ENCODE results near the gene APOL4. TPM values are rescaled to one million over a fixed set of nuclear protein-coding genes. Genes with fewer than 3 reads are reported as not detected.
"Not testable (repeated sequence)": the region's sequence is repeated elsewhere in the genome, so short reads cannot be mapped to it uniquely, and the experiment has no call there.

APOL4 gene
- total RNA-seq, 1 donor from 2014 or later = 3.5 TPM

DNA sequence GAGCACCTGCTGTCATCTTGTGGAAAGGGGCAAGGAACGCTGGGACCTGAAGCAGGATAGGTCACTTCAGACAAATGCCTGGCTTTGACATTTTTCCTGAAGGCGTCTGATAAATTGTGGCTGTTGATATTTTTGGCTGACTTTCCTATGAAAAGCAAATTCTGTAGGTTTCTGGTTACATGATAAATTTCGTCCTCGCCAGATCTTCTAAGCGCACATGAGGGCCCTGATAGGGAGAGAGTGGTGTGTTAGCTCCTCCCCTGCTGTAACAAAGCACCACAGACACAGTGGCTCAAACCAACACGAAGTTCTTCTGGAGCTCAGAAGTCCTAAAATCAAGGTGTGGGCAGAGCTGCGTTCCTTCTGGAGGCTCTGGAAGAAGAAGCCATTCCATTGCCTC is 19.6 kb downstream of the APOL4 start:
- ATAC-seq = no peak

DNA sequence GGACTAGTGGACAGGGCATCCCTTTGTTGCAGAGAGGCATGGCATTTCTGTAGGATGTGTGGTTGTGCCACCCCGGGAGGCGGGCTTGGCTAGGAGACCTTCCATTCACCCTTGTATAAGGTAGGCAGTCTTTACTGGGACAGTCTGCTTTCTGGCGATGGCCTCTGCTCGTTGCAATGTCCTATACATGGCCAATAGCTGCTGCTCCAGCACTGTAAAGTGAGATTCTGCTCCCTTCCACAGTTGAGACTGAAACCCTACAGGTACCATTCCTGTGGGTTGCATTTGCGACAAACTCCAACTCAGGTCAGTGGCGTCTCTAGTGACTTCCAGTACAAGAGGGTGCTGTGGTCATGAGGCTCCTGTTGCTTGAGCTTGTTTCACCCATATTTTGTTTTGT is 20.7 kb downstream of the APOL4 start:
- no peak for ATAC-seq

GRCh38 chr22:36180038-36180880 is 21.4 kb downstream of the APOL4 start:
- ATAC-seq = peak; percentile 87

- no peak for ATAC-seq
Observed at GRCh38 chr22:36177160-36177559, 24.4 kb downstream of the APOL4 start.

DNA sequence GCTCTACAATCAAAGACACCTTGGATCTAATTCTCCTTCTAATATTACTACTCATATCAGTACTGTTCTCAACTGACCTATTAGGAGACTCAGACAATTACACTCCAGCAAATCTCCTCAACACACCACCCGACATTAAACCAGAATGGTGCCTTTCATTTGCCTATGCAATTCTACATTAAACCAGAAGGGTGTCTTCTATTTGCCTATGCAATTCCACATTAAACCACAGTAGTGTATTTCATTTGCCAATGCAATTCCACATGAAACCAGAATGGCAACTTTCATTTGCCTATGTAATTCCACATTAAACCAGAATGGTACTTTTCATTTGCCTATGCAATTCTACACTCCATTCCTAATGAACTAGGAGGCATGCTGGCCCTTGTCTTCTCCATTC is 25.7 kb downstream of the APOL4 start:
- no peak for ATAC-seq

GRCh38 chr22:36171941-36172340 is 29.7 kb downstream of the APOL4 start:
- no peak for ATAC-seq

- no peak for ATAC-seq
Observed at GRCh38 chr22:36166518-36167220, 34.9 kb downstream of the APOL4 start.

- no peak for ATAC-seq
Observed at GRCh38 chr22:36166086-36166485, 35.5 kb downstream of the APOL4 start.

GRCh38 chr22:36165141-36165540 is 36.5 kb downstream of the APOL4 start:
- no peak for ATAC-seq

GRCh38 chr22:36164621-36165020 is 37.0 kb downstream of the APOL4 start:
- ATAC-seq = no peak

DNA sequence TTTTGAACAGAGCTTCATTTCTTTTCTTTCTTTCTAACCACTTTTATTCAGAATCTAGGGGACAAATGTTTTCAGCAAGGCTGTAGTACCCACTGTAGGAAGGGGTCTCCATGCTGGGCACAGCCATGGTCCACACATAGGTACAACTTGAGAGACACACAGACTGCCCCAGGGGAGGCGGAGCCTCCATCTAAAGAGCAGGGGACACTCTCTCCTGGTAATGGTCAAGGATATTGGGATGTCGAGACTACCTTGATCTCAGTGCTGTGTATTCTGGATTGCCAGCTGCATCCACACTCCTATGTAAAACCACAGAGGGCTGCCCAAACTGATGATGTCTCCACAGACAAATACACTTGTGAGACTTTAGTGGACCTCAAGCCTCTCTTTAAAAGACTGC is 38.1 kb downstream of the APOL4 start:
- ATAC-seq = no peak

DNA sequence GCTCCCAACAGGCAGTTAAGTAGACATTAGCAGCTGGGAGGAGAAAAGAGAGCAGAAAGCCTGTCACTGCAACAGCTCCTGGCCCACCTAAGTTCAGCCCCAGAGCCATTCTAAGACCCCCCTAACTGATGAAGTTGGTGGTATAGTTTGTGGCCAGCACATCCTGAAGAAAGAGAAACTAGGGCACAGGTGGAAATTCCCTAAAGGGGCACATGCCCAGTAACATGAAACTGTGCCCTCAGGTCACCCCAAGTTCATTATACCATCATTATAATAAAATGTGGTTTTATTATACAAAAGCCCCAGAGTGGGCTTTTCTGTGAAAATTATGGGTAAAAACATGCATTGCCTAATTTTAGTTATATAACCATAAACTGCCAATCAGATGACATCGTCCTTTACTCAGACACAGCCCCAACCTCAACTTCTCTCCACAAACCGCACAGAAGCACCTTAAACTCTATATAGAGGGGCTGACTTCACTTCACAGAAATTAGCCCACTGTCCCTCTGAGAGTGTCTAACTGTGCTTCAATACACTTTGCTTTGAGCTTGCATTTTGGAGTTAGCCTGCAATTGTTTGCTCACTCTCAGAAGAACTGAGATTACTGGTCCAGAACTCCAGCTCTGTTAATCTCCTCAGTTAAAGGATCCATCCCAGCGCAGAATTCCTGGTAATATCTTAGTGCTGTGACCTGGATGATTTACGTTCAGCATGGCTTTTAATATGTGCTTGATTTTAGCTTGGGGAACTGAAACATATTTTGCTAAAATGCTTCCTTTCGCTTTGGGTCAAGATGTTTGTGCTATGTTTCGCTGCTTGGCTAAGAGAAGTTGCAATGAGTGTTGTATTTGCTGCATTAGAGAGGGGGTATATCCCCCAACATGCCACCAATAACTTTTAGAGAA is 39.2 kb downstream of the APOL4 start:
- ATAC-seq = no peak

GRCh38 chr22:36161793-36162126 is 39.8 kb downstream of the APOL4 start:
- not testable (repeated sequence) for ATAC-seq

- ATAC-seq = peak; percentile 65
Observed at GRCh38 chr22:36160499-36160942, 41.1 kb downstream of the APOL4 start, which contains the start of gene APOL3. TSS of gene APOL3 (minus strand) at chr22:36160755. CDS start at chr22:36149055, 11,700 bp downstream.

DNA sequence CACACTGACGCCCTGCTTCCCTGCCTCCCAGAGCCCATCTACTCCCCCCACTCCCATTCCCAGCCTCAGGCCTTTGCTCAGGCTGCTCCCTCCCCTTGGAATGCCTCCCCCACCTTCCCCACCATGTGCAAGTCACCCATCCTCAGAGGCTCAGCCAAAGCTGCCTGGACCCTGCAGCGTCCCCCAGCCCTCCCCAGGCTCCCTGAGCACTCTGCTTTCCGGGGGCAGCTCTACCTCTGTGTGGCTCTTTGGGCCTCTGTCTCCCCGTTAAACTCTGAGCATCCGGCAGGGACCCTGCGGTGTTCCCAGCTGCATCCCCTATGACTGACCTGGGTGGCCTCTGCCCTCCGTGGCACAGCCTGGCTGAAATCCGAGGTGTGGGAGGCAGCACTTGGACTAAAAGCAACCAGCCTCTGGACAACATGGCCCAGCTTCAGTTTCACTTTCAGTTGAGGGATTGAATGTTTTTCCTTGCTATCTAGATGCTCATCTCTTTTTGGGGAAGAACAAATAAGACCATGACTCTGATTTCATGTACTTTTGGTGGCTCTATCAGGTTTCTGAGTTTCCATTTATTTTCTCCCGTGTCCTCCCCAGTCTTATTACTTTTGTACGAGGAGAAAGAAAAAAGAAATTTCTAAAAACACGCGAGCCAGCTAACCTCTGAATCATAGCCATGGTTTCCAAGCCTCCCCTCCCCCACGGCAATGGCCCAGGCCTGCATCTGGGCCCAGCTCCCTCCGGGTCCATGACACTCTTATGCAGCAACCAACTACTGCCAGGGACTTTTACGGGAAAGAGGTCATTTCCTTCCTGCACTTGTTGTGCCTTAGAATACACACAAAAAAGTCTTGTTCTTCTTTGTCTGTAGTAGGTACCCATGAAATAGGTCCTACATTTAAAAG is 44.8 kb downstream of the APOL4 start:
- peak; percentile 72 for ATAC-seq

DNA sequence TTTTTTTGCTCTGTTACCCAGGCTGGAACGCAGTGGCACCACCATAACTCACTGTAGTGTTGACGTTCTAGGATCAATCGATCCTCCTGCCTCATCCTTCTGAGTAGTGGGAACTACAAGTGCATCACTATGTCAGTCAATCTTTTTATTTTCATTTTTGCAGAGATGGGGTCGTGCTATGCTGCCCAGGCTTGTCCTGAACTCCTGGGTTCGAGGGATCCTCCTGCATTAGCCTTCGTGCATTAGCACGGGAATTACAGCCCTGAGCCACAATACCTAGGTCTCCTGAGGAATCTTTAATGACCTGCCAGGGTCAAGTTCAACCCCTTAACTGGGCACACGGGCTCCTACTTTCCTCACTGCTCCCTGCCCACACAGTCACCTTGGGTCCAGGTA is 45.5 kb downstream of the APOL4 start:
- ATAC-seq = no peak

GRCh38 chr22:36155702-36156101 is 45.9 kb downstream of the APOL4 start:
- ATAC-seq = peak; percentile 27

GRCh38 chr22:36154423-36154945 is 47.1 kb downstream of the APOL4 start:
- no peak for ATAC-seq

GRCh38 chr22:36153501-36154422 is 47.8 kb downstream of the APOL4 start:
- no peak for ATAC-seq

DNA sequence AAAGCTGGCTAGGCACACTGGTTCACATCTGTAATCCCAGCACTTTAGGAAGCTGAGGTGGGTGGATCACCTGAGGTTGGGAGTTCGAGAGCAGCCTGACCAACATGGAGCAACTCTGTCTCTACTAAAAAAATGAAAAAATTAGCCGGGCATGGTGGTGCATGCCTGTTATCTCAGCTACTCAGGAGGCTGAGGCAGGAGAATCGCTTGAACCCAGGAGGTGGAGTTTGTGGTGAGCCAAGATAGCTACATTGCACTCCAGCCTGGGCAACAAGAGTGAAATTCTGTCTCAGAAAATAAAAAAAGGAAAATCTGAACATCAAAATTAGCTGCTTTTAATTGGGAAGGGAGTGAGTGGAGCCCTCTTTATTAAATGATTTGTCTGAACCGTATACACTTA is 48.8 kb downstream of the APOL4 start:
- not testable (repeated sequence) for ATAC-seq

All from esophagus mucosa (tissue), 1 donor.